A673 (cell line): Measurements from ENCODE around the gene EXOC6B.

ENCODE experiments used
- CTCF ChIP-seq: fragments of 300-800, 200-600 bp; sonication (generic); conservative IDR thresholded peaks from 2 replicates; pipeline ENCODE4 v1.5.1; 2017; ENCODE audit warnings: low read depth, mild to moderate bottlenecking, antibody characterized with exemption, low read length, moderate library complexity, mixed read lengths
- EZH2 ChIP-seq: fragments of 200-600 bp; sonication (generic); IDR thresholded peaks from 2 replicates; pipeline ENCODE4 v1.6.1; 2017; ENCODE audit warnings: borderline replicate concordance, low read depth, mild to moderate bottlenecking, mixed read lengths, antibody characterized with exemption, low read length; ENCODE audit not compliant: poor library complexity, severe bottlenecking

- no peak for TF ChIP-seq CTCF
- no peak for TF ChIP-seq EZH2
Measured at GRCh38 chr2:72140621-72140960, 685.2 kb downstream of the EXOC6B start.
